ENCODE measurements around the gene MTMR6. TPM values are rescaled to one million over a fixed set of nuclear protein-coding genes. Genes with fewer than 3 reads are reported as not detected.
A peak's percentile ranks its signal among the peaks of the same experiment; 100 is the strongest.

Gene MTMR6
- total RNA-seq, 4 donors from 2014 or later = 6.5 to 14.9 (median 13.2) TPM

GRCh38 chr13:25291691-25292090 is 4.4 kb upstream of the MTMR6 start:
- 40 to 44% methylated on average over 1 of the region's 1 CpG for WGBS, 2 donors
- Histone ChIP-seq H3K27me3 (peaks cover 0 to 32% (median 0%) of the 10 kb centered on the region in 4 donors), H3K9me3 (no peaks in the 10 kb centered on the region), H3K27ac (peak overlapping the region in 1 of 4 donors; percentile 23), H3K4me1 (peaks cover 0 to 7% (median 0%) of the 10 kb centered on the region in 3 donors), H3K4me3 (no peak overlapping the region), H3K36me3 (no peaks in the 10 kb centered on the region)
- intact Hi-C loops (cut with DNase I) = no loop called here
- no peak for DNase-seq
- TF ChIP-seq, protein P1, sequence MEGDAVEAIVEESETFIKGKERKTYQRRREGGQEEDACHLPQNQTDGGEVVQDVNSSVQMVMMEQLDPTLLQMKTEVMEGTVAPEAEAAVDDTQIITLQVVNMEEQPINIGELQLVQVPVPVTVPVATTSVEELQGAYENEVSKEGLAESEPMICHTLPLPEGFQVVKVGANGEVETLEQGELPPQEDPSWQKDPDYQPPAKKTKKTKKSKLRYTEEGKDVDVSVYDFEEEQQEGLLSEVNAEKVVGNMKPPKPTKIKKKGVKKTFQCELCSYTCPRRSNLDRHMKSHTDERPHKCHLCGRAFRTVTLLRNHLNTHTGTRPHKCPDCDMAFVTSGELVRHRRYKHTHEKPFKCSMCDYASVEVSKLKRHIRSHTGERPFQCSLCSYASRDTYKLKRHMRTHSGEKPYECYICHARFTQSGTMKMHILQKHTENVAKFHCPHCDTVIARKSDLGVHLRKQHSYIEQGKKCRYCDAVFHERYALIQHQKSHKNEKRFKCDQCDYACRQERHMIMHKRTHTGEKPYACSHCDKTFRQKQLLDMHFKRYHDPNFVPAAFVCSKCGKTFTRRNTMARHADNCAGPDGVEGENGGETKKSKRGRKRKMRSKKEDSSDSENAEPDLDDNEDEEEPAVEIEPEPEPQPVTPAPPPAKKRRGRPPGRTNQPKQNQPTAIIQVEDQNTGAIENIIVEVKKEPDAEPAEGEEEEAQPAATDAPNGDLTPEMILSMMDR (IDR thresholded peaks at IDR 0.05) = no peak
- TF ChIP-seq POLR2A (IDR thresholded peaks at IDR 0.05) = no peak

DNA sequence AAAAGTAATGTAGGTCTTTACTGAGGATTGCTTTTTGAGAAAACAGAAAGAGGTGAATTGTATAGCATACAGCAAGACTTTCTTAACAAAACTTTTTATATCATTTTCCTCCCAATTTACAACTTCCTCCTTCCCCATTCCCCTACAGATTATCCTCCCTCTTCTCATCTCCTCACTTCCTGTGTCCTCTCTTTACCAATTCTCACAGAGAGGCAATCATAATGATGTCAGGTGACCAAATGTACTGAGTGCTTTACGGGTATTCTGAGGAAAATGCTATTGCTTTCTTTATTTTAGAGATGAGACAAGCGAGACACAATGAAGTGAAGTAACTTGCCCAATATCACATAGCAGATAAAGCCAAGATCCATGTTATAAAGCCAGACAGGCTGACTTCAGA is 1.7 kb upstream of the MTMR6 start:
- Histone ChIP-seq H3K9me3 (no peaks in the 10 kb centered on the region), H3K4me3 (no peak overlapping the region), H3K27ac (no peak overlapping the region), H3K36me3 (no peaks in the 10 kb centered on the region), H3K27me3 (peaks cover 0 to 16% (median 0%) of the 10 kb centered on the region in 4 donors), H3K4me1 (peaks cover 0 to 32% (median 14%) of the 10 kb centered on the region in 3 donors)
- DNase-seq = no peak
- intact Hi-C loops (cut with DNase I) = no loop called here
- TF ChIP-seq POLR2A (IDR thresholded peaks at IDR 0.05) = no peak
- TF ChIP-seq, protein P1 (IDR thresholded peaks at IDR 0.05) = no peak
- 57 to 81% methylated on average over 2 of the region's 2 CpGs for WGBS, 2 donors

DNA sequence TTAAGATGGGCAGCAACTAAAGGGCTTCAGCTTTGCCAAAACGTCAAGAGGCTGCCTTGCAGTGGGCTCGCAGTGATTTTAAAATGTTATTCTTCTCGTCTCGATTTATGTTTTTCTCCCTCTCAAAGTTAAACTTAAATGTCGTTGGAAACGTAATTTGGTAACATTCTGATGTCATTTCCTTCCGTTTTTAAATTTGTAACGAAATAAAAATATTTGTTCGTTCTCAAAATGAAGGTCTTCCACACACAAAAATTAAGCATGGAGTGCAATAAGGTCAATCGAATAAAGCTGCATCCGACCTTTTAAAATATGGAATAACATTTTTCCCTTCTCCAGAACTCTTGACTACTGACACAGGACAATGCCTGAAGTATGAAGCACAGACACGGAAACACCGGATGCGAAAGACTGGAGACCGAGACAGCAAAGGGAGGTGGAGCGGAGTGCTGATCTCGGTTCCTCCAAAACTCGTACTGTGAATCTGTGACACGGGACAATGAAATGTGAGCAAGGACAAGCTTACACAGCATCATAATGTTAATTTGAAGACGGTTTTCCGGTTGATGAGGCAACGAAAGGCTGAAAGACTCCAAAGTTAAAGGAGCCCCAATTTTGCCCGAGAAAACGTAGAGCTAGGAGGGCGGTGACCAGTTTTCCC is 850 bp downstream of the MTMR6 start:
- Histone ChIP-seq H3K4me1 (peaks cover 0 to 36% (median 14%) of the 10 kb centered on the region in 3 donors), H3K27me3 (peaks cover 0 to 16% (median 0%) of the 10 kb centered on the region in 4 donors), H3K4me3 (peak overlapping the region; percentile 80 to 87 (median 86)), H3K27ac (peak overlapping the region; percentile 90 to 93 (median 92)), H3K36me3 (no peaks in the 10 kb centered on the region), H3K9me3 (no peaks in the 10 kb centered on the region)
- no peak for TF ChIP-seq POLR2A (IDR thresholded peaks at IDR 0.05)
- TF ChIP-seq, protein P1 (IDR thresholded peaks at IDR 0.05) = no peak
- 7 to 10% methylated on average over 25 of the region's 25 CpGs for WGBS, 2 donors
- DNase-seq = no peak
- intact Hi-C loops (cut with DNase I) = no loop called here

DNA sequence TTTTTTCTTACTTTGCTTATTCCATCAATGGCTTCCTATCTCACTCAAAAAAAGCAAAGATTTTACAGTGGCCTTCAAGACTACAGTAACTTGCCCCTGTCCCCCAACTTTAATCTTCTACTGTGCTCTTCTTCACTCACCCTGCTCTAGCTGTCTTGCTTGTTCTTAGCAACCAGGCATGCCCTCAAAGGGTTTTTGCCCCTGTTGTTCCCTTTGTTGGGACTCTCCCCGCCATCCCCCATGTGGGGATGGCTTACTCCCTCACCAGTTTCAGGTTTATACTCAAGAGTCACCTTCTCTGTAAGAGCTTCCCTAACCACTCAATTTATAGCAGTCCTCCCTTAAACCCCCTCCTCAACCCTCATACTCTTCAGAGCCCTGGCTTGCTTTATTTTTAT is 5.4 kb downstream of the MTMR6 start:
- Histone ChIP-seq H3K4me3 (no peak overlapping the region), H3K9me3 (no peaks in the 10 kb centered on the region), H3K27me3 (no peaks in the 10 kb centered on the region), H3K27ac (no peak overlapping the region), H3K36me3 (no peaks in the 10 kb centered on the region), H3K4me1 (peaks cover 0 to 29% (median 14%) of the 10 kb centered on the region in 3 donors)
- no peak for TF ChIP-seq POLR2A (IDR thresholded peaks at IDR 0.05)
- TF ChIP-seq, protein P1 (IDR thresholded peaks at IDR 0.05) = no peak
- no peak for DNase-seq
- intact Hi-C loops (cut with DNase I) = no loop called here
- WGBS, 2 donors = 86 to 94% methylated on average over 1 of the region's 1 CpG

DNA sequence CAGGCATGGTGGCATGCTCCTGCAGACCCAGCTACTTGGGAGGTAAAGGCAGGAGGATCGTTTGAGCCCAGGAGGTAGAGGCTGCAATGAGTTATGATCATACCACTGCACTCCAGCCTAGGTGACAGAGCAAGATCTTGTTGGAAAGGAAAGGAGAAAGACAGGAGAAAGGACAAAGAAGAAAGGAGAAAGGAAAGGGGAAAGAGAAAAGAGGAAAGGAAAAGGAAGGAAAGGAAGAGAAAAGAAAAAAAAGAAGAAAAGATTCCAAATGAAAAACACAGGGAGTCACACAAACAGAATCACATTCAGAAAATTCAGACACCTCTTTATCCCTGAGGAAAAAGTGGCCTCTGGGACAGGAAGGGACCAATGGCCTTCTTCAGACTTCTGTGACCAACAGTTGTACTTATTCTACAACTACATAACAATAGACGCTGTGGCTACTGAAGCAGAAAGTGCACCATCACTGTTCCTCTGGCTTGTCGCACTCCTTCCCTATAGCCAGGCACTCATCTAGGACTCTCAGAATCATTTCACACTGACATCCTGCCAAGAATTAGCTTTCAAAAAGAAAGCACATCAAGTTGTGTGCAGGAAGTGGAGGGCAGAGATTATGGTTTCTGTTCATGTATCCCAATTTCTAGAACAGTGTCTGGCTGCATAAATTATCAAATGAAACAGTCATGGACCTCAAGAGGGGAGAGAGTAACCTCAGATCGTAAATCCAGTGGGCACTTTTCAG is 5.9 kb downstream of the MTMR6 start:
- DNase-seq = no peak
- Histone ChIP-seq H3K27ac (no peak overlapping the region), H3K27me3 (no peaks in the 10 kb centered on the region), H3K4me1 (peaks cover 0 to 27% (median 14%) of the 10 kb centered on the region in 3 donors), H3K36me3 (no peaks in the 10 kb centered on the region), H3K4me3 (no peak overlapping the region), H3K9me3 (no peaks in the 10 kb centered on the region)
- no peak for TF ChIP-seq POLR2A (IDR thresholded peaks at IDR 0.05)
- TF ChIP-seq, protein P1 (IDR thresholded peaks at IDR 0.05) = no peak
- 54 to 63% methylated on average over 4 of the region's 4 CpGs for WGBS, 2 donors
- intact Hi-C loops (cut with DNase I) = no loop called here

Measured in esophagus squamous epithelium (tissue), 5 donors.